Activated effector memory CD4-positive, alpha-beta T cell treated with Interleukin-2 at 50 U/mL for 16 hours (primary cell): Measurements from ENCODE around the gene TTC28.

Experiments used
- DNase-seq: peaks from one replicate; pipeline ENCODE4 v3.0.0-alpha.2; 2020

Gene TTC28

DNA sequence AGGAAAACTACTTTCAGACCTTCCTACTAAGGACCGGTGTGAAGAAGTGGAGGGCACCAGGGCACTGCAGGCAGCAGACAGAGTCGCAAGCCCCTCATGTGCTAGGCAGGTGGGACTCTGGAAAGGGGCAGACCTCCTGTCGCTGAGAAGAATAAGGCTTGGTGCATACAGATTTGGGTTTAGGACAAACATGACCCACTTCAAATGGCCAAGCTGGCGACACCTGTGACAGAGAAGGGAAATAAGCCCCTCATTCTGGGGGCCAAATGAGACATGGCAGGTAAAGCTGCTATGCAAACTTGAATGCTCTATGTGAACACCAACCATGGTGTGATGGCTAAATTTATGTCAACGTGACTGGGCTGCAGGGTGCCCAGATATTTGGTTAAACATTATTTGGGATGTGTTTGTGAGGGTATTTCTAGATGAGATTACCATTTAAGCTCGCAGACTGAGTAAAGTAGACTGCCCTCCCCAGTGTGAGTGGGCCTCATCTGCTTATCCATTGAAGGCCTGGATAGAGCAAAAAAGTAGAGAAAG is 648.2 kb downstream of the TTC28 start:
- no peak for DNase-seq

DNA sequence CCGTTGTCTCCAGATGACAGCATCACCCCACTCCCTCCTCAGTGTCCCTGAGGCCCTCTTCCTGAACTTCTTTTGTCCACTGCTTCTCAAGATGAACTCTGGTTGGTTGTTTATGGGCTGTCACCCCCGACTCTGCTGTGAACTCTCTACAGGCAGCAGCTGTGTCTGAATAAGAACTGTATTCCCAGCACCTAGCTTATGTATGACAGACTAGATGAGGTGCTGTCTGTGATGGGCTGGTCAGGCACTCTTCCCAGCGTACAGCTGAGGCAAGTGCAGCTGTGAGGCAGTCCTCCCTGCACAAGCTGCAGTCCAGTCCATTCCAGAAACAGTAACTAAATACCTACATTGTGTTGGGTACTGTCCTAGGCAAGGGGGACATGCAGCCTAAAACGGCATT is 649.2 kb downstream of the TTC28 start:
- DNase-seq: no peak

DNA sequence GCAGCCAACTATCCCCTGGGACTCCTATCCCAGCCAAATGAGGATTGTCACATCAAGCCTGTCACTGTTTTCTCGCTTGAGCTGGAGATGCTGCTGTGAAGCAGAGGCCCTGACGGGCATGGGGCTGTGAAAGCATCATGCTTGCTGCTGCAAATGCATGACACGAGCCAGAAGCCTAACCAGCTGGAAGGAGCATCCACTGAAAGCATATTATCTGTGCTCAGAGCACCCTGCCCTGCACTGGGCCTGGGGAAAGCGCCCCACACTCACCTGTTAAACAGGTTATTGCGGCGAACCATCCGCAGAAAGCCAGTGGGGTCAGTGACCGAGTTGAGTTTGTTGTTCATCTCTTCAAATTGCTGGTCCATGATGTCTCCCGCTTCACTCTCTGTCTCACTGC is 649.7 kb downstream of the TTC28 start:
- DNase-seq: no peak

DNA sequence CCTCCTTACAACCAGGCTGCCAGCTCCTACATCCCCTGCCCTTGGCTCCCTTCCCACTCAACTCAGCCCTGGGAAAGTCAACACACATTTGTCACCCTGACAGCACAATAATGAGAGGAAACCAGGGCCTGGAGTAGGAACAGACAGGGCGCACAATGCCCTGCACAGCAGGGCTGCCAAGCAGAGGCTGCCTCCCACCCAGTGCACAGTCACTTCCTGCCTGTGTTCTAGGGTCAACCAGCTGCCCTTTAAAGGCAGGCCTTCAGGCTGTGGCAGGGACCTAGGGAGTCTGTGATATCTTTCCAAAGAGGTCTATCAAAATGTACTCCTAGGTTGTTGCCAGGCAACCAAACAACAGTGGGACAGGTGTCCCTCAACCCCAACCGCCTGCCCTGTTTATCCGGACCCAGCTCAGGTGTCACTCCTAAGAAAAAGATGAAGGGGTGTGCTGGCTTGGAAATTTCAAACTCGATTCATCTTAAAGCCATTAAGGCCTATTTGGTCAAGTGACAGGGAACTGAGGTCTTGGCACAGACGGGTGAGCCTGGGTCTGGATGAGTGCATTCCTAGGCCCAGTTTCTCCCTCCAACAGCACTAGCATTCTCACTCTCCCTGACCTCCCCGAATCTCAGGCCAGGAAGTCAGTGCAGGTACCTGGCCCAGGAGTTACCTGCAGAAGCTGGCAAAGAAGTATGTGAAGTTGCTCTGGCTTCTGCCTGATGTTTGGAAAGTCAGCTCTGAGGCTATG is 650.3 kb downstream of the TTC28 start:
- no peak for DNase-seq

DNA sequence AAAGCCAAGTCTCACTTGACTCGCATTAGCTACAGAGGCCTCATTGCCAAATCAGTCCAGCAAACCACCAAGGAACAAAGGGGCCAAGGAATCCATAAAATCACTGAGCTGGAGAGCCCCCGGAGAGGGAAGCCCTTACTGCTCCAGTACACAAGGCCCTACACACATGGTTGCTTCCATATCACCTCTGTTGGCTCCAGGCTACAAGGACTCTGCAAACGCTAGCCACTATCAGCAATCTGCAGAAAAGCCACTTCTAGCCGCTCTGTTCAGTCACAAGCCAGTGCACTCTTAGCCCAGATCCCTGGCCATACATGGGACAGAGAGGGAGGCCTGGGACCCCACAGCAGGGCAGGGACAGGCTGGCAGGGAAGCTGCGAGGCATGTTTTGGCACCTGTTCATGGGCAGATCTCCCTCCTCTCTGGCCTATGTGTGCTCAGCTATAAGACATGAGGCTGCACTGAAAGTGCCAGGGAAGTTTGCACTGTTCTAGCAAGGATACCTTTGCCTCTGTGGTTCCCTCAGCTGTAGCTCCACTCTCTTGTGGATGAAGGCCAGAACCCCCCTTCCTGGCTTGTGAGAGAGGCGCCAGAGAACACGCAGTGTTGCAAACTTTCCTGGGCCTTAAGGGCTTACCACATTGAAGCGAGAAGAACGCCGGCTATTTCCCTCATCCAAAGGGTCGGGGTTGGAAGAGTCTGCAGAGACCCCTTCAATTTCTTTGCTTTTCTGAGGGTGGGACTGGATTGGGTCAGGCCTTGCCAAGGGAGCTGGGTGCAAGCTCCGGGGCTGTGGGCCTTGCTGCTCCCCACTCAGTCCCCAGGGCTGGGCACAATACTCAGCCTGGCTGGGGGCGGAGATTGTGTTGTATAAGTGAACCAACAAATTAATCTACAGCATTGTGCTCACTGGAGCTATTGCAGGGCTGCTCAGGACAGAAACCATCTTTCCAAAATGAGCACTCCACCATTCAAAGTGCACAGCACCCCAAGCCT is 651.9 kb downstream of the TTC28 start:
- DNase-seq: no peak

DNA sequence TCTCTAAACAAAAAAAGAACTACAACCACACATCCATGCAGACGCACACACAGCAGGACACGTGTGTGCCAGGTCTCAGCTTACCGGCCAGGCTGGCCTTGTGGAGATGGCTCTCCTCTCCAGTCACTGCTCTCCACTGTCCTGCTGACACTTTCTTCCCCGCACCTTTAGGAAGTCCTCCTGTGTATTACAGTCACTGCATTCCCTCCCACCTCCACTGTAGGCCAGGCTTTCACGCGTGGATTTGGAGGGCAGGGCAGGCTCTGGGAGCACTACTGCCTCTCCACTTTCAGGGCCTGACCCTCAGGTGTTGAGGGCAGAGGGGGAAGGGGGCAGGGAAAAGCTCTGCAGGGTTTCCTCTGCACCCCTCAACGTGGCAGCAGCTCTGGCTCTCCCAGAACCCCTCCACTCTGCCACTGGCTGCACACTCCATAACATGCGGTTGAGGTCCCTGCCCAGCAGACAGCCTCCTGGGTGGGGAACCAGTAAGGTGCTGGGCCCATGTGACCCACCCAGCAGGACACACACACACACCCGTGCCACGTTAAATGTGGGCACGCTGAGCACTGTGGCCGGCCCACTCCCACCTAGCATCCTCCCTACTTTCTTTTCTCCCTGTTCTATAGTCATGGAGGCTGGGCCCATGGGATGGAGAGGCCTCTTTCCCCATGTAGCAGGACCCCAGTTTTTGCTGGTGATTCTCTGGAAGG is 653.6 kb downstream of the TTC28 start:
- no peak for DNase-seq

DNA sequence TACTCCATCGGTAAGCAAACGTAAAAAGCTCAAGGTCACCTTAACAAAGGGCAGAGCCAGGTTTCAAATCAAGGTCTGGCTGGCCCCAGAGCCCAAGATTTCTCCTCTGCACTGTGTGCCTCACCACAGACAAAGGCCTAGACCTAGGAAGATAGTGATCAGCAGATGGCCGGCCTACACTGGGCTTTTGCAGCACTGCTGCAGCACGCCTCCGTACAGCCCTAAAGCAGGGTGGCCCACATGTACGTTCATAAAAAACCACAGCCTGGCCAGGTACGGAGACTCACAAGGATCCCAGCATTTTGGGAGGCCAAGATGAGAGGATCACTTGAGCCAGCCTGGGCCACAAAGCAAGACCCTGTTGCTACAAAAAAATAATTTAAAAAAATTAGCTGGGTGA is 654.3 kb downstream of the TTC28 start:
- DNase-seq: no peak

DNA sequence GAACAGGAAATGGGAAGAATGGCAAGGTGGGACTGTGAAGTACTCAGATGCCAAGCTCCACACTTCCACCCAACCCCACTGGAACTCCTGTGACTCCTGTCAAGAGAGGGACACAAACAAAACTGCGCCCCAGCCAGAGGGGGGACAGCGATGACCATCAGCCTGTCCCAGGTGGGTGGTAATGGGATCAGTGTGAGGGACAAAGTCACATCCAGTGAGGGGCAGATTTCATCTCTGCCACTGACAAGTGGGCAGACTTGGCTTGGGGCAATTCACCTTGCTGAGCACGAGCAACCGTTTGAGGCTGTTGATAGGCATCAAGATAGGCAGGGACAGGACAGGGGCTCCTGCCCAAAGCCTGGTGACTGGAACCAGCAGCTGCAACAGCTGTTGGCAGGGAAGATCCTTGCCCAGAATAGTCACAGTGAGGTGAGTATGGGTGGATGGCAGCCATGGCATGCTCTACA is 655.2 kb downstream of the TTC28 start:
- no peak for DNase-seq

DNA sequence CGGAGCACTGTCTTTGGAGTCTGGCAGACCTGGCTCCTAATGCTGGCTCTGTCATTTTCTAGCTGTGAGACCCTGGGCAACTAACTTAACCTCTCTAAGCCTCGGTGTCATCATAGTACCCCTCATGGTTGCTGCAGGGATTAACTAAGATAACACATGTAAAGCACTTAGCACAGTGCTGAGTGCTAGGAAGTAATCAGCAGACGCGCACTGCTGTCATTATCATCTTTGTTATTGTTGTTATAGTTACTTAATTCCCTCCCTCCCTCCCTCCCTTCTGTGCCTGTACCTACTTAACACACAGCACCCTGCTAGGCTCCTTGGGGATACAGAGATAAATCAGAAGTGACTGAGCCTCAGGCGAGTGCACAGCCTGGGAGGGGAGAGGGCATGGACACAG is 655.9 kb downstream of the TTC28 start:
- no peak for DNase-seq

DNA sequence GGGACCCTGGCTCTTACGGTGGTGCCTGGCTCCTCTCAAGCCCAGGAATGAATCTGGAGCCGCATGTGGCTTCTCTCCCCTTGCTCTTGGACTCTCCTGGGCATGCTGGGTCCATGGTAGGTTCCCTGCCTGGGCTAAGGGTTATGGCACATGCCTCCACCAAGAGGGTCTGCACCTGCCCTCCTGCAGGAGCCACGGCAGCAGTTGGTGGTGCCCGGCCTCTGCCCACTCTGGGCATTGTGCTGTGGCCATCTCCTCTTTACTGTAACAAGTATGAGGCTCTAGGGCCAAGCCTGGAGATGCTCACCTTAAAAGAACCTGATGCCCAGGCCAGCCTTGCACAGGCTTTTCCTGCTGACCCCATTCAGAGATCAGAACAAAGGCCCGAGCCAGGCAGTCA is 656.6 kb downstream of the TTC28 start:
- no peak for DNase-seq

DNA sequence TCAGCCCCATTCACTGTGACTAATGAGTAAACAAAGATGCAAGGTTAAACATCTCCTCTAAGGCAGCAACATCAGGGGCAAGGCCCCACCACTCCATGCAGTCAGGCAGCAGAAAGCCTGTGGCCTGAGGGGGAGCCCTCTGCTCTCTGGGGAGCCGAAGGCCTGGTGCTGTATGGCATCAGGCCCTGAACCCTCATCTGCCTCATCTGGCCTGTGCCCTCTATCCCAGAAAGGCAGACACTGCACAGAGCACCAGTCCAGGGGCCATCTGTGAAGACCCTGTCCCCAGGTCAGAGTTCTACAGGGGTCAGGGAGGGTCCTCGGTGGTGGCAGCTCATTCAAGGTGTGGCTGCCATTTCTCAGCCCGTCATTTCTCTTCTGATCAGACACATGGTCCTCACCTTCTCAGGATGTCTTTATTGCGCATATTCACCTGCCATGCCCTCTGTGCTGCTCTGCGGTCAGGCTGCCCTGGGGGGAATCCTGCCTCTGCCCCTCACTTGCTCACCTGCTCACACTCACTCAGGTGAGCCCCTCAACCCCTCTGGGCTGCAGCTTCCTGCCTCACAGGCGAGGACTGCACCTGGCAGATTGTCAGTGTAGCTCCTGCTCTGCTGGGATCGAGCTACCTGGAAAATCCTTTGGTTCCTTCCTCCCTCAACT is 657.5 kb downstream of the TTC28 start:
- no peak for DNase-seq

DNA sequence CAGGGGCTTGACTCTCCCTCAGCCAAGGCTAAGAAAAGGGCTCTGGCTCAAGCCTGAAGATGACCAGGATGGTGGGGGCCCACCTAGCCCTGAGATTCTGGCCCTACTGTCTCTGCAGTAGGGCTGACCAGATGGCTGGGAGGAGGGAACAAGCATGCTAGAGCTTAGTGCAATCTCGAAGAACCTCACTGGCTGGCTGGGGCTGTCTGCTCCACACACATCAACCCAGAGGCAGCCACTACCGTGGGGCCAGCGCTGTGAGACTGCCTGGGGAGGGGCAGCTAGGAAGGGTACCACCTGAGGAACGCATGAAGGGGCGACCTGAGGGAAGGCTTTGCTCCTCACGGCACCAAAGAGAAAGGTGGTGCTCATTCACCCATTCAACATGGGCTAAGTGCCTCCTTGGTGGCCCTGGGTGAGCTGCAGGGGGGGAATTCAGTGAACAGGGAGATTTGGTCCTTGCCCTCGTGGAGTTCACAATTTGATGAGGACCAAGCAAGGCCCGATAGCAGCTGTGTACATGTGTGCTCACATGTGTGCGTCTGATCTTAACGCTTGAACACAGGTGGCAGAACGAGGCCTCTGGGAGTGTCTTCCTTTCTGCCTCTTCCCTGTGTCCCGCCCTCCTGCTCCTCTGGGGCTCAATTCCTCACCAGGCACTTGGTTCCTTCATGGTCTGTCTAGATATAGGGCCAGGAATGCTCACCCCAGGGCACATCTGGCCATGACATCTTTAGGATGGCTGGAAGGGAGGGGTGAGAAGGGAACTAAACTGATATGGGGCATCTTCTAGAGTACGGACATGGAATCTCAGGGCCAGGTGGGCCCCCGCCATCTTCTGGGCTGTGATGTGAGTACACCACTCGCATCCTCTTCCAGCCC is 658.3 kb downstream of the TTC28 start:
- DNase-seq: no peak

DNA sequence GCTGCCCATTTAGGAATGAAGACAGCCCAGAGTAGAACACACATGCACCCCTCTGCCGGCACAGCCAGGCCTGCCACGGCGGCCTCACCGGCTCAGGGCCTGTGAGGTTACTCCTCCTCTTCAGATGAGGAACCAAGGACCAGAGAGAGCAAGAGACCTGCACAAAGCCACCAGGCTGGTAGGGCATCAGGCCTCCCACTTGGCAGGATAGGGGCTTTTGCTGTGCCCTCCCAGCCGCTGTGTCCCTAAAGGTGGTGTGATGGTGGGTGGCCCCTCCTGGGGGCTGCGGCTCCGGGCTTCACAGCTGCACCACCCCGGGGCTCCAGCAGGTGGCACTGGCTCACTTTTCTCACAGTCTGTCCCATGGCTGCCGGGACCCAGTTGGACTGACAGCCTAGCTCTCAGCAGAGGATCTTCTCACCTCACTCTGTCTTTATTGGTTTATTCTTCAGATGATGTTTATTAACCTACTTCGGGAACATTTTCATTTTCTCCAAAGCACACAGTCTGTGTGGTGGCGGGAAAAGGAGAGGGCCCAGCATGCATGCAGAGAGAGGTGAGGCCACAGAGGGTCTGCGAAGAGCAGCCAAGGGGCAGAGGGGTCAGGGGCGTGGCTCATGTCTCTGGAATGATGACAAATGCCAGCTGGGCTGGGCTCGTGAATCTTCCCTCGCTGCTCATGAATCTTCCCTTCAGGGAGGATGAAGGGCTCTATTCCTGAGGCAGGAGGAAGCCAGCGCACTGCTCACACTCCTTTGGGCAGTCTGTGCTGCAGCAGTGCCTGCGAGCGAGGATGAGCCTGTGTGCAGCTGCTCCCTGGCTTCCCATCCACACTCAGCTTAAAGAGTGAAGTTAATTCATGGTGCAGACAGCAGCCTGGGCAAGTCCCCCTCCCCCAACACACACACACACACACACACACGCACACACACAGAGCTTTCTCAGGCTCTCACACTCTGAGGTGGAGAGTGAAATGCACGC is 659.5 kb downstream of the TTC28 start:
- DNase-seq: peak; percentile 25

DNA sequence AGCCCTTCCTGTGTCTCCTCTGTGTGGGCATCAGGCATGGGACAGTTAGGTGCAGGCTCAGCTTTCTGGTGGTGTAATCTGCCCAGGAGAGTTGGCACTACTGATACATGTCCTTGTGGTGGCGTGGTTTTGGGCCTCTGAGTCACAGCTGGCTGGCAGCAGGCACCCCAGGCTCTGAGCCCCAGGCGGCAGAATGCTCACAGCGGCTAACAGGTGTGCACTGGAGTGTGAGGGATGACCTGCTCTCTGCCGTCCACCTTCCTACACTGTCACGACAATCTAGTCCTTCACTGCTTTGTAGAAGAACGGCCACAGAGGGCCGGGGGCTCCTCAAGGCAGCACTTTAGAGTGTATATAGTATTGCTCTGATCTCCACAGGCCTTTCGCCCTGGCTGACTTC is 660.3 kb downstream of the TTC28 start:
- no peak for DNase-seq

DNA sequence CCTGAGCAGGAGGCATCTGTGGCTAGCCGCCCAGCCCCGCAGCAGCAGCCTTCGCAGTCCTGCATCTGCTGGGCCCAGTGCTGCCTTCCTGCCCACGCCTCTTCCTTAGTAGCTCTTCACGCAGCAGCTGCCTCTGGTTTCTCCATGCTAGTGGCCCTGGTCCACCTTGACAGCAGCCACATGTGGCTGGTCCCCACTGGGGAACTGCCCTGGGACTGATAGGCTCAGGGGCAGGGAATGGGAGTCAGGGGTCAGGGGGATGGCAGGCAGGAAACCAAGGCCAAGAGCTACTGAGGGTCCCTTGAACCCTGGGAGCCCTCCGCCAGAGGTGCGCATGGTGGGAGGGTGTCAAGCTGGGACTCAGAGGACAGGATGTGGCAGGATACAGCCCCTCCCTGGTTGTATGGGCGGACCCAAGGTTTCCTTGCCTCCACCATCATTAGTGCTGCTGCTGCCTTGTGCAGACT is 661.1 kb downstream of the TTC28 start:
- DNase-seq: no peak

DNA sequence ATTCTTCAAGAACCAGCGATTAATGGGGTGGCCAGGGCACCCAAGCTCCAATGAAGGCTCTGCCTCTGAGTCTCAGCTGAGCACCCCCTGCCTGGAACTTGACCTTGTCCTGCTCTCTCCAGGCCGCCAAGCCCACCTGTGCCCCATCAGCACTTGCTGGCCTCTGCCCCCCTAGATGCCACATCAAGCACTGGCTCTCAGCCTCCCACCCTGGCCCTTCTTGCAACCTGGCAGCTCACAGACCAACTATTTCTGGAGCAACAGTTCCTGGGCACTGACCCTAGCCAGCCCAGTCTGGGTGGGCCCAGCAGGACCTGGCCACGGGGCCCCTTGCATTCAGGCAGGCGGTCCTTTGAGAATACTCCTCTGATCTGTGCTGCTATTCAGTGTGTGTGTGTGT is 661.8 kb downstream of the TTC28 start:
- no peak for DNase-seq

DNA sequence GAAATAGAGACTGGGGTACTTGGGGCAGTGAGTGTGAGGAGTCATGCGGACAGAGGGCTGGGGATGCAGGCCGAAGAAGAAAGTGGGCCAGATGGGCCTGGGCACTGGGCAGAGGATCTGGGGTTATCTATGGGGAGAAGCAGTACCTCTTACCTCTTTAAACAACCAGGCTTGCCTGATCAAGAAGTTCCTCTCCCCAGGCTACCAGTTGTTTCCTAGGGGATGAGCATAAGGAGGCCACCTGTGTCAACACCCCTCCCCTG is 662.2 kb downstream of the TTC28 start:
- no peak for DNase-seq

DNA sequence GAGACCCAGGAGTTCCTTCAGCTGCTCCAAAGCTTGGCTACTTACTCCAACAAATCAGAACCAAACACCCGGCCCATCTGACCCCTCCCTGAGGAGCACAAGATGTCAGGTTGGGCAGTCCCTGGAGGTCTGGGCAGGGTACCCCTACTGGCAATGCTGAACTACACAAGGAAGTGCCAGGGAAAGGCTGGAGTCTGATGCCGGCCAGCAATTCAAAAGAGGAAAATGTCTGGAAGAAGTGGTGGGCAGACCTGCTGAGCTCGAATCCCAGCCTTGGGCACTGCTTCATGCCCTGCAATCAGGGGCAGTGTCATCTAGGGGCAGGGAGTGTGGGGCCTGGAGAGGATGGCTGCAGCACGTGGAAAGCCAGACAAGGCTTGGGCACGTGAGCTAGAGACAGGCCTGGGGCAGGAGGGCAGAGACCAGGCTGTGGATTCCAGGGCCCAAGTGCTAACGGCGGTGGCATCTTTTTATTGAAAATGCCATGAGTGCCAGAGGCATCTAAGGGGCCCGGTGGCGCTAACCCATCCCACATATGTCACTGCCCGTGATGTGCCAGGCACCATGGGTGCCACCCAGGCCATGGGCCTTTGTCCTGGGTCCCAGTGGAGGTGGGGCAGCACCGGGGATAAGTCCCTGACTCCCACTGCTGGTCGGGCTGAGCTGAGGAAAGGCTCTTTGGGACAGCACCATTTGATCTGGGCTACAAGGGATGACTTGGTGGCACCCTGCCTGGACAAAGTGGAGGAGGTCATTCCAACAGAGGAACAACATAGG is 662.7 kb downstream of the TTC28 start:
- no peak for DNase-seq
